GM18505 (cell line): ENCODE data around the gene G6PC1.
"Not testable (repeated sequence)": the region's sequence is repeated elsewhere in the genome, so short reads cannot be mapped to it uniquely, and the experiment has no call there.

Experiments
- ATAC-seq: cut with Tn5 transposase; IDR thresholded peaks from one replicate; pipeline ENCODE4 v1.9.1; 2021; ENCODE audit not compliant: unreplicated experiment
- POLR2A ChIP-seq: IDR thresholded peaks from 4 replicates; pipeline ENCODE4 v1.6.1; 2011; ENCODE audit warnings: borderline replicate concordance; ENCODE audit not compliant: insufficient read depth, insufficient read length; ENCODE audit errors: extremely low read depth

G6PC1 gene

GRCh38 chr17:42883802-42884558, 16.6 kb upstream of the G6PC1 start:
- no peak for TF ChIP-seq POLR2A
- no peak for ATAC-seq

- not testable (repeated sequence) for ATAC-seq
Observed at GRCh38 chr17:42885806-42886205, 14.8 kb upstream of the G6PC1 start.

GRCh38 chr17:42886283-42887176, 14.1 kb upstream of the G6PC1 start:
- no peak for TF ChIP-seq POLR2A
- ATAC-seq, result no peak

- TF ChIP-seq POLR2A, result no peak
Observed at GRCh38 chr17:42889809-42890208, 10.8 kb upstream of the G6PC1 start.

GRCh38 chr17:42891539-42892152, 9.0 kb upstream of the G6PC1 start:
- no peak for TF ChIP-seq POLR2A
- no peak for ATAC-seq

More at GRCh38 chr17:42889809-42890208, 10.8 kb upstream of the G6PC1 start:
- ATAC-seq, result no peak

- no peak for TF ChIP-seq POLR2A
Observed at GRCh38 chr17:42893359-42893758, 7.2 kb upstream of the G6PC1 start.

GRCh38 chr17:42894283-42895184, 6.1 kb upstream of the G6PC1 start:
- no peak for ATAC-seq
- TF ChIP-seq POLR2A, result no peak

More at GRCh38 chr17:42893359-42893758, 7.2 kb upstream of the G6PC1 start:
- no peak for ATAC-seq

- TF ChIP-seq POLR2A, result no peak
- ATAC-seq, result no peak
Observed at GRCh38 chr17:42895185-42895555, 5.4 kb upstream of the G6PC1 start.

- ATAC-seq, result no peak
- TF ChIP-seq POLR2A, result no peak
Observed at GRCh38 chr17:42898147-42898811, 2.3 kb upstream of the G6PC1 start.

GRCh38 chr17:42899981-42900380, 618 bp upstream of the G6PC1 start:
- not testable (repeated sequence) for ATAC-seq

GRCh38 chr17:42901535-42902229, 1.1 kb downstream of the G6PC1 start:
- no peak for TF ChIP-seq POLR2A
- no peak for ATAC-seq

- no peak for TF ChIP-seq POLR2A
- ATAC-seq, result no peak
Observed at GRCh38 chr17:42904110-42904469, 3.5 kb downstream of the G6PC1 start.

GRCh38 chr17:42906772-42907446, 6.3 kb downstream of the G6PC1 start:
- ATAC-seq, result no peak
- TF ChIP-seq POLR2A, result no peak
